ENCODE data around the gene HID1.

HID1 gene

DNA sequence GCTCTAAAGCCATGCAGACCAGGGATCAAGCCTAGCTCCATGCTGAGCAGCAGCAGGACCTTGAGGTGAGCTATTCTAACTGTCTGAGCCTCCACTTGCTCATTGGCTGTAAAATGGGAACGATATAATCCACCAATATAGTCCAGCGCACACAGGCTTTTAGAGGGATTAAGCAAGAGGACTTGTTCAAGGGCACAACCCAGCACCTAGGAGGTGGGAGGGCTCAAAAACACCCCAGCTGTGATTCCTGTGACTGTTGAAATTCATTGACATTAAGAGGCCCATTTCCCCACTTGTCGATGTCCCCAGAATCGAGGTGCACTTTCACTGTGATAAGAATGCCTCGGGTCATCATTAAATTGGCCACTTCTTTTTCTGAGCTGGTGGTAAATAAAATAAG, 53.7 kb downstream of the HID1 start:
- no peak overlapping the region for H3K9ac ChIP-seq (ENCODE audit: low read length)
- H3K4me1 ChIP-seq (ENCODE audit: low read length) = no peaks in the 10 kb centered on the region
- H4K20me1 ChIP-seq (ENCODE audit: insufficient read depth, low read length) = no peaks in the 10 kb centered on the region
- H3F3A ChIP-seq (ENCODE audit: insufficient read depth, low read length) = no peaks in the 10 kb centered on the region
- no peak for DNase-seq
- TF ChIP-seq EZH2phosphoT487 (IDR thresholded peaks at IDR 0.05; ENCODE audit: low read length) (no peak), CTCF (IDR thresholded peaks at IDR 0.05; ENCODE audit: low read length) (no peak), EZH2 (optimal IDR thresholded peaks at IDR 0.05; ENCODE audit: low read depth, low read length) (no peak)
- H3K9me3 ChIP-seq (replicated peaks; ENCODE audit: insufficient read depth, low read length) = no peaks in the 10 kb centered on the region
- no peaks in the 10 kb centered on the region for H3K9me2 ChIP-seq (replicated peaks; ENCODE audit: insufficient read depth, low read length)
- H3K27ac ChIP-seq (ENCODE audit: low read length) = no peak overlapping the region
- H3K4me2 ChIP-seq (ENCODE audit: low read depth, low read length) = no peak overlapping the region
- no peaks in the 10 kb centered on the region for H3K36me3 ChIP-seq (replicated peaks; ENCODE audit: insufficient read depth, low read length)
- no peaks in the 10 kb centered on the region for H3K79me2 ChIP-seq (ENCODE audit: low read length)
- H3K27me3 ChIP-seq (replicated peaks; ENCODE audit: insufficient read depth, low read length) = peaks cover 90% of the 10 kb centered on the region
- no peak overlapping the region for H2AFZ ChIP-seq (ENCODE audit: low read length)
- no peak overlapping the region for H3K4me3 ChIP-seq (ENCODE audit: low read length)

DNA sequence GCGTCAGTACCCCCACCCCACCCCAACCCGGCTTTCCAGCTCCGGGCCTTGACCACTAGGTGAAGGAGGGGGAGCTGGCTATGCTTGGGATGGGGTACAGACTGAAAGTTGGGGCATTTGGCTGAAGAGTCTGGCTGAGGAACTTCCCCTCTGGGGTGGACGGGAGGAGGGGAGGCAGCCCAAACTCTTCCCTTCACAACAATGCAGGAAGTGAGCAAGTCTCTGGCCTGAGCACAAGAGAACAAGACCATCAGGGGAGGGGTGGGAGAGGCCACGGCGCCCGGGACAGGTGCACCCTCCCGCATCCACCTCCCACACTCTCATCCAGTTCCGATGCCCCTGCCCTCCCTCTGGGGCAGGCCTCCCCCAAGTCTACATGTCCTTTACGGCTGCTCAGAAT, 55.1 kb downstream of the HID1 start:
- H3F3A ChIP-seq (ENCODE audit: insufficient read depth, low read length) = no peaks in the 10 kb centered on the region
- no peaks in the 10 kb centered on the region for H3K79me2 ChIP-seq (ENCODE audit: low read length)
- H3K27ac ChIP-seq (ENCODE audit: low read length) = no peak overlapping the region
- no peaks in the 10 kb centered on the region for H3K9me3 ChIP-seq (replicated peaks; ENCODE audit: insufficient read depth, low read length)
- no peaks in the 10 kb centered on the region for H4K20me1 ChIP-seq (ENCODE audit: insufficient read depth, low read length)
- no peak for DNase-seq
- no peaks in the 10 kb centered on the region for H3K9me2 ChIP-seq (replicated peaks; ENCODE audit: insufficient read depth, low read length)
- no peak for TF ChIP-seq EZH2phosphoT487 (IDR thresholded peaks at IDR 0.05; ENCODE audit: low read length)
- TF ChIP-seq CTCF (IDR thresholded peaks at IDR 0.05; ENCODE audit: low read length) = no peak
- no peak for TF ChIP-seq EZH2 (optimal IDR thresholded peaks at IDR 0.05; ENCODE audit: low read depth, low read length)
- no peaks in the 10 kb centered on the region for H3K4me1 ChIP-seq (ENCODE audit: low read length)
- H3K4me3 ChIP-seq (ENCODE audit: low read length) = no peak overlapping the region
- H3K36me3 ChIP-seq (replicated peaks; ENCODE audit: insufficient read depth, low read length) = no peaks in the 10 kb centered on the region
- no peak overlapping the region for H3K9ac ChIP-seq (ENCODE audit: low read length)
- no peak overlapping the region for H2AFZ ChIP-seq (ENCODE audit: low read length)
- no peak overlapping the region for H3K4me2 ChIP-seq (ENCODE audit: low read depth, low read length)
- H3K27me3 ChIP-seq (replicated peaks; ENCODE audit: insufficient read depth, low read length) = peaks cover 75% of the 10 kb centered on the region

GRCh38 chr17:74916851-74917199, 55.7 kb downstream of the HID1 start:
- no peak overlapping the region for H3K9ac ChIP-seq (ENCODE audit: low read length)
- H3K36me3 ChIP-seq (replicated peaks; ENCODE audit: insufficient read depth, low read length) = no peaks in the 10 kb centered on the region
- no peaks in the 10 kb centered on the region for H3K9me3 ChIP-seq (replicated peaks; ENCODE audit: insufficient read depth, low read length)
- no peak overlapping the region for H3K4me3 ChIP-seq (ENCODE audit: low read length)
- no peaks in the 10 kb centered on the region for H4K20me1 ChIP-seq (ENCODE audit: insufficient read depth, low read length)
- no peak overlapping the region for H3K4me2 ChIP-seq (ENCODE audit: low read depth, low read length)
- H3K9me2 ChIP-seq (replicated peaks; ENCODE audit: insufficient read depth, low read length) = no peaks in the 10 kb centered on the region
- H2AFZ ChIP-seq (ENCODE audit: low read length) = no peak overlapping the region
- no peaks in the 10 kb centered on the region for H3K79me2 ChIP-seq (ENCODE audit: low read length)
- no peak overlapping the region for H3K27ac ChIP-seq (ENCODE audit: low read length)
- TF ChIP-seq CTCF (IDR thresholded peaks at IDR 0.05; ENCODE audit: low read length) (no peak), EZH2phosphoT487 (IDR thresholded peaks at IDR 0.05; ENCODE audit: low read length) (no peak), EZH2 (optimal IDR thresholded peaks at IDR 0.05; ENCODE audit: low read depth, low read length) (no peak)
- H3K4me1 ChIP-seq (ENCODE audit: low read length) = no peaks in the 10 kb centered on the region
- no peak for DNase-seq
- H3F3A ChIP-seq (ENCODE audit: insufficient read depth, low read length) = no peaks in the 10 kb centered on the region
- peaks cover 71% of the 10 kb centered on the region for H3K27me3 ChIP-seq (replicated peaks; ENCODE audit: insufficient read depth, low read length)
